ENCODE measurements around the gene KCNMA1.

The KCNMA1 gene

DNA sequence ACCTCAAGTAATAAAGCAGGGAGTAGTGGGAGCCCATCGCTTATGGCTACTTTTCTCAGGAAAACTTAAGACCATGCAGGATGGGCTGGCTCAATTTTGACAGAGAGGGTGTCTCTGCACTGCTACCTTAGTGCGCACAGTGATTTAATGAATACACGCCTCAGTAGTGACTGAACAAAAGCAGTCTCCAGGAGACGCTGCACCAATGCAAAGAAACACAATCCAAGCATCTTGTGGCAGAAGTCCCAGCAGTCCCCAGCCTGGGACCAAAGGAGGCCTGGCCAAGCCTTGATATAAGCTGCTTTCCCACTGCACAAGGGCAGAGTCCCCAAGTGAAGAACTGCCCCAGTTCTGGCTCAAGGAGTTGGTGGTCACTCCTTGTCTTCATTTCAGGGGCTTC lies 368.9 kb downstream of the KCNMA1 start:
- Histone ChIP-seq H3K4me1 (ENCODE audit: control insufficient read depth, insufficient read depth, low read length, poor library complexity, severe bottlenecking) (peaks cover 12% of the 10 kb centered on the region), H3K4me3 (ENCODE audit: extremely low read depth, insufficient read depth, low read length, poor library complexity, severe bottlenecking) (no peak overlapping the region), H3K9me3 (ENCODE audit: control insufficient read depth, low read length) (no peaks in the 10 kb centered on the region), H3K36me3 (ENCODE audit: control insufficient read depth, insufficient read depth, low read length) (no peaks in the 10 kb centered on the region), H3K27ac (ENCODE audit: low read depth, low read length, severe bottlenecking) (no peak overlapping the region)
- 85 to 96% methylated on average over 4 of the region's 4 CpGs for WGBS, 2 experiments (ENCODE audit: insufficient coverage in 2 of 2)

GRCh38 chr10:77267703-77268675 lies 369.6 kb downstream of the KCNMA1 start:
- WGBS, 2 experiments (ENCODE audit: insufficient coverage in 2 of 2): 90 to 100% methylated on average over 2 to 4 of the region's 8 CpGs
- no peak overlapping the region for H3K4me3 ChIP-seq (ENCODE audit: extremely low read depth, insufficient read depth, low read length, poor library complexity, severe bottlenecking)
- peaks cover 5% of the 10 kb centered on the region for H3K4me1 ChIP-seq (ENCODE audit: control insufficient read depth, insufficient read depth, low read length, poor library complexity, severe bottlenecking)
- H3K36me3 ChIP-seq (ENCODE audit: control insufficient read depth, insufficient read depth, low read length): no peaks in the 10 kb centered on the region
- no peak overlapping the region for H3K27ac ChIP-seq (ENCODE audit: low read depth, low read length, severe bottlenecking)
- H3K9me3 ChIP-seq (ENCODE audit: control insufficient read depth, low read length): no peaks in the 10 kb centered on the region

DNA sequence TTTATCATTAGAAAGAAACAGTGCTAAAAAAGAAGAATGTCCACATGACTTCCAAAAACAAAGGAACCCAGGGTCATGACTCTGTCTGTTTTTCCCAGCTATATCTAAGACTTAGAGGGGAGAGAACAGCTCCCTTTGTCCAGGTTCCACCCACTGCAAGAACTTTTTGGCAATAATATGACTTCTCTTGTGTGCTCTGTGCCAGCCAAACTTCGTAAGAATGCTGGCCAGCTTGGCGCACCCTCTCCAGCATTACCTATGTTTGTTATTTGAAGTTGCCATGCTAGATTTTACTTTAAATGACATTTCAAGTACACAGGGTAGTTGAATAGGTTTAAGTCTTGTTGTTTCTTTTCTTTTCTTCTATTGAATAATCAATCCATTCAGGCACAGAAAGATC lies 371.4 kb downstream of the KCNMA1 start:
- WGBS, 2 experiments (ENCODE audit: insufficient coverage in 2 of 2): no CpG with 5 or more reads among the region's 2 CpGs

GRCh38 chr10:77264527-77264926 lies 373.1 kb downstream of the KCNMA1 start:
- H3K36me3 ChIP-seq (ENCODE audit: control insufficient read depth, insufficient read depth, low read length): no peaks in the 10 kb centered on the region
- no peaks in the 10 kb centered on the region for H3K4me1 ChIP-seq (ENCODE audit: control insufficient read depth, insufficient read depth, low read length, poor library complexity, severe bottlenecking)
- H3K9me3 ChIP-seq (ENCODE audit: control insufficient read depth, low read length): no peaks in the 10 kb centered on the region
- no peak overlapping the region for H3K27ac ChIP-seq (ENCODE audit: low read depth, low read length, severe bottlenecking)
- H3K4me3 ChIP-seq (ENCODE audit: extremely low read depth, insufficient read depth, low read length, poor library complexity, severe bottlenecking): no peak overlapping the region
- 79 to 90% methylated on average over 1 to 2 of the region's 3 CpGs for WGBS, 2 experiments (ENCODE audit: insufficient coverage in 2 of 2)

More for the DNA sequence above, 371.4 kb downstream of the KCNMA1 start:
- Histone ChIP-seq H3K4me3 (ENCODE audit: extremely low read depth, insufficient read depth, low read length, poor library complexity, severe bottlenecking) (no peak overlapping the region), H3K27ac (ENCODE audit: low read depth, low read length, severe bottlenecking) (no peak overlapping the region), H3K4me1 (ENCODE audit: control insufficient read depth, insufficient read depth, low read length, poor library complexity, severe bottlenecking) (no peaks in the 10 kb centered on the region), H3K36me3 (ENCODE audit: control insufficient read depth, insufficient read depth, low read length) (no peaks in the 10 kb centered on the region), H3K9me3 (ENCODE audit: control insufficient read depth, low read length) (no peaks in the 10 kb centered on the region)

DNA sequence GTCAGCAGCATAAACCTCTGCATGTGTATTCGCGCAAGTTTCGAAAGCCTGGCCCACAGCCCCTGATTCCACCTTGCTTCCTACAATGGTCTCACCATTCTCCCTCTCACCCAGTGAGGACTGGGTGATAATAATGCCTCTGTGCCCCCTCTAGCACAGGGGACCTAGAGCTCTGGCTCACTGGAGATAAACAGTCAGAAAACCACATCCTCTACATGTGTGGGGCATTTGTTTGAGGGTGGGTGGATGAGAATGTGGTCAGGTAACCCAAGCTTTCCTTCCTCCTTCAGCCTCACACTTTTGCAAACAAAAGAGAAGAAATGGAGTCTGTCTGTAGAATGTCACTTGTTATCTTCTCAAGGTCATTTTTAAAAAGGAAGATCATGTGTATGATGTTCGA lies 373.5 kb downstream of the KCNMA1 start:
- WGBS, 2 experiments (ENCODE audit: insufficient coverage in 2 of 2): 98 to 100% methylated on average over 4 of the region's 4 CpGs
- Histone ChIP-seq H3K4me3 (ENCODE audit: extremely low read depth, insufficient read depth, low read length, poor library complexity, severe bottlenecking) (no peak overlapping the region), H3K36me3 (ENCODE audit: control insufficient read depth, insufficient read depth, low read length) (no peaks in the 10 kb centered on the region), H3K4me1 (ENCODE audit: control insufficient read depth, insufficient read depth, low read length, poor library complexity, severe bottlenecking) (no peaks in the 10 kb centered on the region), H3K9me3 (ENCODE audit: control insufficient read depth, low read length) (no peaks in the 10 kb centered on the region), H3K27ac (ENCODE audit: low read depth, low read length, severe bottlenecking) (no peak overlapping the region)

GRCh38 chr10:77263700-77264099 lies 373.9 kb downstream of the KCNMA1 start:
- 100% methylated on average over 2 to 3 of the region's 4 CpGs for WGBS, 2 experiments (ENCODE audit: insufficient coverage in 2 of 2)
- Histone ChIP-seq H3K36me3 (ENCODE audit: control insufficient read depth, insufficient read depth, low read length) (no peaks in the 10 kb centered on the region), H3K4me3 (ENCODE audit: extremely low read depth, insufficient read depth, low read length, poor library complexity, severe bottlenecking) (no peak overlapping the region), H3K27ac (ENCODE audit: low read depth, low read length, severe bottlenecking) (no peak overlapping the region), H3K4me1 (ENCODE audit: control insufficient read depth, insufficient read depth, low read length, poor library complexity, severe bottlenecking) (no peaks in the 10 kb centered on the region), H3K9me3 (ENCODE audit: control insufficient read depth, low read length) (no peaks in the 10 kb centered on the region)

DNA sequence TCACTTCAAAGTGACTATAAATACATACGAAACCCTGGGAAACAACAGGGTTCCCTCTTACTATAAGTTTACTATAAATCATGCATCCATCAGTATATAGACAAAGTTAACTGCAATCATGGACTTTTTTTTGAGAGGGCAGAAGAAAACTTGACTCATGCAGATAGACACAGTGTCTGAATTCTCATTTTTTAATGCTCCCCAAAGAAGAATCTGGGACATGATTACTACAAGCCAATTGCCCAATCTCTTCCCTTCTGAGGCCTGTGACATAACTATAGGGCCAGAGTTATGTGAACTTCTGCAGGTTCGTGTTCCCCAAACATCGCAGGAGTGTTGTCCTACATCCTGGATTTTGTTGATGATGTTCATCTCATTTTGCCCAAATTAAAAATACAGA lies 376.5 kb downstream of the KCNMA1 start:
- H3K9me3 ChIP-seq (ENCODE audit: control insufficient read depth, low read length): peaks cover 6% of the 10 kb centered on the region
- H3K36me3 ChIP-seq (ENCODE audit: control insufficient read depth, insufficient read depth, low read length): no peaks in the 10 kb centered on the region
- peaks cover 4% of the 10 kb centered on the region for H3K4me1 ChIP-seq (ENCODE audit: control insufficient read depth, insufficient read depth, low read length, poor library complexity, severe bottlenecking)
- H3K27ac ChIP-seq (ENCODE audit: low read depth, low read length, severe bottlenecking): no peak overlapping the region
- no peak overlapping the region for H3K4me3 ChIP-seq (ENCODE audit: extremely low read depth, insufficient read depth, low read length, poor library complexity, severe bottlenecking)
- 86 to 100% methylated on average over 1 of the region's 3 CpGs for WGBS, 2 experiments (ENCODE audit: insufficient coverage in 2 of 2)

- 83 to 90% methylated on average over 3 of the region's 4 CpGs for WGBS, 2 experiments (ENCODE audit: insufficient coverage in 2 of 2)
- Histone ChIP-seq H3K27ac (ENCODE audit: low read depth, low read length, severe bottlenecking) (no peak overlapping the region), H3K4me1 (ENCODE audit: control insufficient read depth, insufficient read depth, low read length, poor library complexity, severe bottlenecking) (peaks cover 4% of the 10 kb centered on the region), H3K4me3 (ENCODE audit: extremely low read depth, insufficient read depth, low read length, poor library complexity, severe bottlenecking) (no peak overlapping the region), H3K9me3 (ENCODE audit: control insufficient read depth, low read length) (peaks cover 6% of the 10 kb centered on the region), H3K36me3 (ENCODE audit: control insufficient read depth, insufficient read depth, low read length) (no peaks in the 10 kb centered on the region)
Measured at GRCh38 chr10:77259171-77259874, 378.3 kb downstream of the KCNMA1 start.

DNA sequence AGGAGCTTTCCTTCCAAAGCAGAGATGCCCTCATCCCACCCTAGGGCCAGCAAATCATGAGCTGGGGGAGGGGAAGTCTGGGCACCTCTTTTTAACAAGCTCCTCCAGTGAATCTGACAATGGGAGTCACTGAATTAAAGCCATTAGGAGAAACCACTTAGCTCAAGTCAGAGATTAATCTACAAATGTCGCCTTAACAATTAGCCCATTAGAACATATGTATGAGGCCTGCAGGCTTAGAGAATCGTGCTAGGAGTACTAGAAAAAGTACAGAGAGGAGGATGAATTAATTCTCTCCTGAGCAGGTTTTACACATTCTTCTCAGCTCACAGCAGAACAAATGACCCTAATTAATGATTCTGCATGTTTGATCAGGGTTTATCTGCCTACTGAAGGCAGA lies 381.3 kb downstream of the KCNMA1 start:
- Histone ChIP-seq H3K9me3 (ENCODE audit: control insufficient read depth, low read length) (peaks cover 6% of the 10 kb centered on the region), H3K4me3 (ENCODE audit: extremely low read depth, insufficient read depth, low read length, poor library complexity, severe bottlenecking) (no peak overlapping the region), H3K36me3 (ENCODE audit: control insufficient read depth, insufficient read depth, low read length) (no peaks in the 10 kb centered on the region), H3K4me1 (ENCODE audit: control insufficient read depth, insufficient read depth, low read length, poor library complexity, severe bottlenecking) (peaks cover 9% of the 10 kb centered on the region), H3K27ac (ENCODE audit: low read depth, low read length, severe bottlenecking) (no peak overlapping the region)
- no CpG with 5 or more reads among the region's 2 CpGs for WGBS, 2 experiments (ENCODE audit: insufficient coverage in 2 of 2)

GRCh38 chr10:77253556-77254064 lies 384.0 kb downstream of the KCNMA1 start:
- WGBS, 2 experiments (ENCODE audit: insufficient coverage in 2 of 2): 91 to 98% methylated on average over 4 of the region's 4 CpGs
- H3K4me1 ChIP-seq (ENCODE audit: control insufficient read depth, insufficient read depth, low read length, poor library complexity, severe bottlenecking): peaks cover 13% of the 10 kb centered on the region
- H3K36me3 ChIP-seq (ENCODE audit: control insufficient read depth, insufficient read depth, low read length): no peaks in the 10 kb centered on the region
- H3K4me3 ChIP-seq (ENCODE audit: extremely low read depth, insufficient read depth, low read length, poor library complexity, severe bottlenecking): no peak overlapping the region
- H3K27ac ChIP-seq (ENCODE audit: low read depth, low read length, severe bottlenecking): no peak overlapping the region
- peaks cover 6% of the 10 kb centered on the region for H3K9me3 ChIP-seq (ENCODE audit: control insufficient read depth, low read length)

Measured in mesodermal cell (in vitro differentiated cells).